Measurements from ENCODE around the gene CWC15. TPM values are rescaled to one million over a fixed set of nuclear protein-coding genes. Genes with fewer than 3 reads are reported as not detected.

The CWC15 gene
- total and polyA plus RNA-seq, 9 donors = 35.8 to 65.8 (median 56.0) TPM

DNA sequence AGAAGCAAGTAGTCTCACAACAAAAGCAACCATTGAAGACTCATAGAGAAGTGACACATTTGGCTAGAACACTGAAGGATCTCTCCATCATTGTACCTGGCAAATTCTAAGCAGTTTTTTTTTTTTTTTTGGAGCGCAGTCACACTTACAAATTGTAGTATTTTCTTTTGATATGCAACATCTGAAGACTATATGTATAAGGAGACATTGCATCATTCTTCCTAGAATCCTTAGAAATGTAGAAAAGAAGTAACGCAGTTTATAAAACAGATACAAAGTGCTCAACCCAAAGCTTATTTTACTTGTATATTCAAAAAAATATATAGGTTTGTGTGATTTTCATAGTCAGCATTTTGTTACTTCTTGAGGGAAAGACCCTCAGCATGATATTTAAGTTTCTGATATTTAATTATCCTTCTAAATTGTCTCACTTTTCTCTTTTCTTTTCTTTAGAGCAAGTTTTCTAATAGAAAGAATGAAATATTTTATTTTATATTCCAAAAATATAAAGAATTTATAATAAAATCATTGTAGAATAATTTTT is 20.1 kb upstream of the CWC15 start:
- intact Hi-C loops (cut with DNase I) = no loop called here
- H3K4me3 ChIP-seq = no peak overlapping the region
- no peaks in the 10 kb centered on the region for H3K9me3 ChIP-seq
- TF ChIP-seq, protein P1, sequence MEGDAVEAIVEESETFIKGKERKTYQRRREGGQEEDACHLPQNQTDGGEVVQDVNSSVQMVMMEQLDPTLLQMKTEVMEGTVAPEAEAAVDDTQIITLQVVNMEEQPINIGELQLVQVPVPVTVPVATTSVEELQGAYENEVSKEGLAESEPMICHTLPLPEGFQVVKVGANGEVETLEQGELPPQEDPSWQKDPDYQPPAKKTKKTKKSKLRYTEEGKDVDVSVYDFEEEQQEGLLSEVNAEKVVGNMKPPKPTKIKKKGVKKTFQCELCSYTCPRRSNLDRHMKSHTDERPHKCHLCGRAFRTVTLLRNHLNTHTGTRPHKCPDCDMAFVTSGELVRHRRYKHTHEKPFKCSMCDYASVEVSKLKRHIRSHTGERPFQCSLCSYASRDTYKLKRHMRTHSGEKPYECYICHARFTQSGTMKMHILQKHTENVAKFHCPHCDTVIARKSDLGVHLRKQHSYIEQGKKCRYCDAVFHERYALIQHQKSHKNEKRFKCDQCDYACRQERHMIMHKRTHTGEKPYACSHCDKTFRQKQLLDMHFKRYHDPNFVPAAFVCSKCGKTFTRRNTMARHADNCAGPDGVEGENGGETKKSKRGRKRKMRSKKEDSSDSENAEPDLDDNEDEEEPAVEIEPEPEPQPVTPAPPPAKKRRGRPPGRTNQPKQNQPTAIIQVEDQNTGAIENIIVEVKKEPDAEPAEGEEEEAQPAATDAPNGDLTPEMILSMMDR (IDR thresholded peaks at IDR 0.05) = no peak
- TF ChIP-seq POLR2A (IDR thresholded peaks at IDR 0.05) (no peak), EP300 (IDR thresholded peaks at IDR 0.05) (no peak)
- no peak for DNase-seq
- H3K27me3 ChIP-seq = no peaks in the 10 kb centered on the region
- 96 to 97% (median 97%) methylated on average over 2 of the region's 2 CpGs for WGBS, 3 donors
- no peaks in the 10 kb centered on the region for H3K4me1 ChIP-seq (ENCODE audit: insufficient read depth)
- H3K27ac ChIP-seq = no peak overlapping the region
- no peaks in the 10 kb centered on the region for H3K36me3 ChIP-seq

DNA sequence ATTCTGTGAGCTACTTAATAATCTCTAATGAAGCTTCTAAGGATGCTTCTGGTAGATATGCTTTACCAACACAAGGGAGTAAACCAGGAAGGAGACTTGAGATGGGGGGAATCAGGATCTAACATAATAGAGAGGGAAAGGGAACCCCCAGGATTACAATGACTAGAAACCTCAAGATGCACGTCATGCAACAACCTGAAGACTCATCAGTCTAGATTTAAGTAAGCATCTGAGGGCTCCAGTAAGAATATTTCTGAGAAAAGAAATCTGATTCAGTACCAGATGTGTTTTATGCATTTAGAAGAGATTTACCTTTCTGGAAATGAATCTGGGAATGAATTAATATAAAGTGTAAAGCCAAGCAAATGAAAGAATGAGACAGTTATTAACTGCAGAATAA is 15.4 kb upstream of the CWC15 start:
- no peaks in the 10 kb centered on the region for H3K27me3 ChIP-seq
- no peak for DNase-seq
- no peak overlapping the region for H3K4me3 ChIP-seq
- no peak overlapping the region for H3K27ac ChIP-seq
- 81 to 88% (median 83%) methylated on average over 1 of the region's 1 CpG for WGBS, 3 donors
- no peak for TF ChIP-seq POLR2A (IDR thresholded peaks at IDR 0.05)
- TF ChIP-seq EP300 (IDR thresholded peaks at IDR 0.05) = no peak
- TF ChIP-seq, protein P1 (IDR thresholded peaks at IDR 0.05) = no peak
- no peaks in the 10 kb centered on the region for H3K4me1 ChIP-seq (ENCODE audit: insufficient read depth)
- no peaks in the 10 kb centered on the region for H3K9me3 ChIP-seq
- intact Hi-C loops (cut with DNase I) = loop anchor here in 1 of 4 donors (10.0 kb wide), 1 partner anchor 156 kb away; no protein-coding TSS in a partner anchor
- H3K36me3 ChIP-seq = no peaks in the 10 kb centered on the region

DNA sequence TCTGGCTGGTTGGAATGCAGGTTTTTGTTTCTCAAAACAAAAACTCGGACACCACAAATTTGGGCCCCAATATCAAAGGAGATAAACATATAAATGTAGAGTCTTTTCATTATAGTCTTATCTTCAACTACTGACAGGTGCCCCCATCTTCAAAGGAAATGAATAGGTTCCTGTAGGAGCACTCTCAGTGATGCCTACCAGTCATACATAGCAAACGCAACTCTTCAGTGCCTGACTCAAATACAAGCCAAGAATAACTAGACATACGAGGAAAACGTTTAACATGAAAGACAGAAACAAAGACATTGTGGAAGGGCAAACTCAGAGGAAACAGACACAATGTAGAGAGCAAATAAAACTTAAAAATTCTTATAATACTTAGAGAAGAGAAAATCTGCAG is 14.0 kb upstream of the CWC15 start:
- intact Hi-C loops (cut with DNase I) = loop anchor here in 1 of 4 donors (10.0 kb wide), 1 partner anchor 157 kb away; no protein-coding TSS in a partner anchor
- 72 to 77% (median 76%) methylated on average over 4 of the region's 4 CpGs for WGBS, 3 donors
- no peaks in the 10 kb centered on the region for H3K36me3 ChIP-seq
- no peaks in the 10 kb centered on the region for H3K9me3 ChIP-seq
- no peaks in the 10 kb centered on the region for H3K4me1 ChIP-seq (ENCODE audit: insufficient read depth)
- TF ChIP-seq EP300 (IDR thresholded peaks at IDR 0.05) (no peak), POLR2A (IDR thresholded peaks at IDR 0.05) (no peak)
- TF ChIP-seq, protein P1 (IDR thresholded peaks at IDR 0.05) = no peak
- H3K27me3 ChIP-seq = no peaks in the 10 kb centered on the region
- no peak for DNase-seq
- no peak overlapping the region for H3K4me3 ChIP-seq
- H3K27ac ChIP-seq = no peak overlapping the region

DNA sequence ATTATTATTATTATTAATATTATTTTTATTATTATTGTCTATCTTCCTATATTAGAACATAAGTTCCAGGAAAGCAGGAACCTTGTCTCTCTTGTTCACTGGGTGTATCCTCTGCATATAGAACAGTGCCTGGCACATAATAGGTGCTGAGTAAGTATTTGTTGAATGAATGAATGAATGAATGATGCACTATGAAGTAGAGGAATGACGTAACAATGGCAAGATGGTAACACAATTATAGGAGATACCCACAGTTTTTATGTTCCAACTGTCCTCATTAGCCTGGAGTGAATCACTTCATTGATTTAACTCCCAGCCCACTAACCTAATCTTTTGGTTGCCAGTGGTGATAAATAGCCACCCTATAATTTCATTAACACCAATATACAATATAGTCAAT is 2.2 kb upstream of the CWC15 start:
- no peak for TF ChIP-seq POLR2A (IDR thresholded peaks at IDR 0.05)
- TF ChIP-seq, protein P1 (IDR thresholded peaks at IDR 0.05) = no peak
- no peak for TF ChIP-seq EP300 (IDR thresholded peaks at IDR 0.05)

More for the DNA sequence above, 2.2 kb upstream of the CWC15 start:
- no peak for DNase-seq
- Histone ChIP-seq H3K9me3 (no peaks in the 10 kb centered on the region), H3K4me1 (ENCODE audit: insufficient read depth) (peaks cover 3% of the 10 kb centered on the region), H3K4me3 (no peak overlapping the region), H3K27me3 (no peaks in the 10 kb centered on the region), H3K27ac (no peak overlapping the region), H3K36me3 (no peaks in the 10 kb centered on the region)
- 90 to 98% (median 97%) methylated on average over 1 of the region's 1 CpG for WGBS, 3 donors
- intact Hi-C loops (cut with DNase I) = loop anchor here in 1 of 4 donors (10.0 kb wide), 1 partner anchor 169 kb away; no protein-coding TSS in a partner anchor

Data from ovary (tissue), 9 donors.